HL-60 (cell line): ENCODE results near the gene ZBTB45.

Source experiments
- TF ChIP-seq, protein P1 (sequence below): IDR thresholded peaks from one replicate; pipeline ENCODE4 v1.5.1; 2011; ENCODE audit warnings: low read length, control low read depth, inconsistent platforms; ENCODE audit not compliant: insufficient read depth
- TF ChIP-seq, protein P2 (sequence below): IDR thresholded peaks from 2 replicates; pipeline ENCODE4 v1.6.1; 2012; ENCODE audit warnings: low read depth; ENCODE audit not compliant: insufficient replicate concordance

DNA sequence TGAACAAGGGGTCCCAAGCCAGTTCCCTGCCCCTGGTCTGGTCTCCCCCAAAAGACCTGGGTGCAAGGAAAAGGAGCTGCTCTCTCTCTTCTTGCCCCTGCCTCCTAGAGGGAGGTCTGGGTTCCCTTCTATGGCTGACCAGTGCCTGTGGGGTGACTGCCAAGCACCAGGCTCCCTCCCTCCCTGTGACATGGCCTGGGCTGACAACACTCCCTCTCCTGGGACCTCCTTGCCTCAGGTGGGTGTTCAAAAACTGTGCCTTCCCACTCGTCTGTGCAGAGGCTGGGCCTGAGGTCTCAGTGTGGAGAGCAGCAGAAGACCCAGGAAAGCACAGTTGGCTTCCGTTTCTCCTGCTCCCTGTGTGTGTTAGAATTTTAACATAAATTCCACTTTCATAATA, 38.8 kb downstream of the ZBTB45 start:
- TF ChIP-seq, protein P1, sequence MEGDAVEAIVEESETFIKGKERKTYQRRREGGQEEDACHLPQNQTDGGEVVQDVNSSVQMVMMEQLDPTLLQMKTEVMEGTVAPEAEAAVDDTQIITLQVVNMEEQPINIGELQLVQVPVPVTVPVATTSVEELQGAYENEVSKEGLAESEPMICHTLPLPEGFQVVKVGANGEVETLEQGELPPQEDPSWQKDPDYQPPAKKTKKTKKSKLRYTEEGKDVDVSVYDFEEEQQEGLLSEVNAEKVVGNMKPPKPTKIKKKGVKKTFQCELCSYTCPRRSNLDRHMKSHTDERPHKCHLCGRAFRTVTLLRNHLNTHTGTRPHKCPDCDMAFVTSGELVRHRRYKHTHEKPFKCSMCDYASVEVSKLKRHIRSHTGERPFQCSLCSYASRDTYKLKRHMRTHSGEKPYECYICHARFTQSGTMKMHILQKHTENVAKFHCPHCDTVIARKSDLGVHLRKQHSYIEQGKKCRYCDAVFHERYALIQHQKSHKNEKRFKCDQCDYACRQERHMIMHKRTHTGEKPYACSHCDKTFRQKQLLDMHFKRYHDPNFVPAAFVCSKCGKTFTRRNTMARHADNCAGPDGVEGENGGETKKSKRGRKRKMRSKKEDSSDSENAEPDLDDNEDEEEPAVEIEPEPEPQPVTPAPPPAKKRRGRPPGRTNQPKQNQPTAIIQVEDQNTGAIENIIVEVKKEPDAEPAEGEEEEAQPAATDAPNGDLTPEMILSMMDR = no peak
- TF ChIP-seq, protein P2, sequence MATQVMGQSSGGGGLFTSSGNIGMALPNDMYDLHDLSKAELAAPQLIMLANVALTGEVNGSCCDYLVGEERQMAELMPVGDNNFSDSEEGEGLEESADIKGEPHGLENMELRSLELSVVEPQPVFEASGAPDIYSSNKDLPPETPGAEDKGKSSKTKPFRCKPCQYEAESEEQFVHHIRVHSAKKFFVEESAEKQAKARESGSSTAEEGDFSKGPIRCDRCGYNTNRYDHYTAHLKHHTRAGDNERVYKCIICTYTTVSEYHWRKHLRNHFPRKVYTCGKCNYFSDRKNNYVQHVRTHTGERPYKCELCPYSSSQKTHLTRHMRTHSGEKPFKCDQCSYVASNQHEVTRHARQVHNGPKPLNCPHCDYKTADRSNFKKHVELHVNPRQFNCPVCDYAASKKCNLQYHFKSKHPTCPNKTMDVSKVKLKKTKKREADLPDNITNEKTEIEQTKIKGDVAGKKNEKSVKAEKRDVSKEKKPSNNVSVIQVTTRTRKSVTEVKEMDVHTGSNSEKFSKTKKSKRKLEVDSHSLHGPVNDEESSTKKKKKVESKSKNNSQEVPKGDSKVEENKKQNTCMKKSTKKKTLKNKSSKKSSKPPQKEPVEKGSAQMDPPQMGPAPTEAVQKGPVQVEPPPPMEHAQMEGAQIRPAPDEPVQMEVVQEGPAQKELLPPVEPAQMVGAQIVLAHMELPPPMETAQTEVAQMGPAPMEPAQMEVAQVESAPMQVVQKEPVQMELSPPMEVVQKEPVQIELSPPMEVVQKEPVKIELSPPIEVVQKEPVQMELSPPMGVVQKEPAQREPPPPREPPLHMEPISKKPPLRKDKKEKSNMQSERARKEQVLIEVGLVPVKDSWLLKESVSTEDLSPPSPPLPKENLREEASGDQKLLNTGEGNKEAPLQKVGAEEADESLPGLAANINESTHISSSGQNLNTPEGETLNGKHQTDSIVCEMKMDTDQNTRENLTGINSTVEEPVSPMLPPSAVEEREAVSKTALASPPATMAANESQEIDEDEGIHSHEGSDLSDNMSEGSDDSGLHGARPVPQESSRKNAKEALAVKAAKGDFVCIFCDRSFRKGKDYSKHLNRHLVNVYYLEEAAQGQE = no peak
